NCI-H1436 (cell line): ENCODE results near the gene AP1M1.
"Not testable (repeated sequence)": the region's sequence is repeated elsewhere in the genome, so short reads cannot be mapped to it uniquely, and the experiment has no call there.

ENCODE experiments used
- DNase-seq: peaks from one replicate; lab custom pipeline; 2025; lab: John Stamatoyannopoulos, UW

The AP1M1 gene

GRCh38 chr19:16197622-16198369 lies at the start of gene AP1M1:
AP1M1 (plus strand) TSS chr19:16197911; CDS start chr19:16198027, 116 bp downstream.
- DNase-seq, result peak; percentile 95

GRCh38 chr19:16148443-16149229 lies 49.1 kb upstream of the AP1M1 start:
- no peak for DNase-seq

DNA sequence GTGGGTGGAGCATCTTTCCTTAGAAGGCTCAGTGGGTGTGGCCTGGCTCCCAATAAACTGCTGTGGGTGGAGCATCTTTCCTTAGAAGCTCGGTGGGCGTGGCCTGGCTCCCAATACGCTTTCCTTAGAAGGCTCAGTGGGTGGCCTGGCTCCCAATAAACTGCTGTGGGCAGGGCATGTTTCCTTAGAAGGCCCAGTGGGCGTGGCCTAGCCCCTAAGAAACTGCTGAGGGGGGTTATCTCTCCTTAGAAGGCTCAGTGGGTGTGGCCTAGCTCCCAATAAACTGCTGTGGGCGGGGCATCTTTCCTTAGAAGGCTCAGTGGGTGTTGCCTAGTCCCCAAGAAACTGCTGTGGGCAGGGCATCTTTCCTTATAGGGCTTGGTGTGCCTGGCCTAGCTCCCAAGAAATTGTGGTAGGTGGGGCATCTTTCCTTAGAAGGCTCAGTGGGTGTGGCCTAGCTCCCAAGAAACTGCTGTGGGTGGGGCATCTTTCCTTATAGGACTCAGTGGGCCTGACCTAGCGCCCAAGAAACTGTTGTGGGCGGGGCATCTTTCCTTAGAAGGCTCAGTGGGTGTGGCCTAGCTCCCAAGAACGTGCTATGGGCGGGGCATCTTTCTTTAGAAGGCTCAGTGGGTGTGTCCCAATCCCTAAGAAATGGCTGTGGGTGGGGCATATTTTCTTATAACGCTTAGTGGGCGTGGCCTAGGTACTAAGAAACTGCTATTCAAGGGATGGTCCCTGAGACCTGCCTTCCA lies 44.0 kb upstream of the AP1M1 start:
- no peak for DNase-seq

DNA sequence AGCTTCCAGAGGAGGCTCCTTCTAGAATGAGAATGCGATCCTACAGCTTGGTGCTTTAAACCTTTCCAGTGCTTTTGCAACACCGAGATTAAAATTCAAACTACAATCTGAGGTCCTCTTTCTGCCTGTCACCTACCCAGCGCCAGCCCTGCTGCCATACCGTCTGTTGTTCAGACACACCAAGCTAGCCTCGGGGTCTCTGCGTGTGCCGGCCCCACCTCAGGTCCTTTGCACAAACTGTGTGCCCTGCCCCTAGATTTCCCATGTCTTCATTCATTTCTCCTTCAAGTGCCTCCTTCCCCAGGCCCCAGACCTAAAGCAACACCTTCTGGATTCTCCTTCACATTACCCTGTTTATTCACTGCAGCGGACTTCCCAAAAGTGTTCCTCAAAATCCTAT lies 43.2 kb upstream of the AP1M1 start:
- DNase-seq, result no peak

DNA sequence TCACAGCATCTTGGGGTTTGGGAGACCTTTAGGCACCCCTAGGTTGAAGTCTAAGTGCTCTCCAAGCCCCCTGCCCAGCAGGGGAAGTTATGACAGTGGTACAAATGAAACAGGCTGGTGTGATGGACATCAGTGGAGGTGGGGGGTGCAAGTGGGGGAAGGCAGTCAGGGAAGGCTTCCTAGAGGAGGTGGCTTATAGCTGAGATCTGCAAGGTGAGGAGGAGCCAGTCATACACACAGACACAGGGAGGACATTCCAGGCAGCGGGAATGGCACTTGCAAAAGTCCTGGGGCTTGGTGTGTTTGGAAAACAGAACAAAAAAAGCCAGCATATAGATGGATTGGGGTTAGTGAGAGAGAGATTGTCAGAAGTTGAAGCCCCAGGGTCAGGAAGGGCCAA lies 42.6 kb upstream of the AP1M1 start:
- DNase-seq, result no peak

DNA sequence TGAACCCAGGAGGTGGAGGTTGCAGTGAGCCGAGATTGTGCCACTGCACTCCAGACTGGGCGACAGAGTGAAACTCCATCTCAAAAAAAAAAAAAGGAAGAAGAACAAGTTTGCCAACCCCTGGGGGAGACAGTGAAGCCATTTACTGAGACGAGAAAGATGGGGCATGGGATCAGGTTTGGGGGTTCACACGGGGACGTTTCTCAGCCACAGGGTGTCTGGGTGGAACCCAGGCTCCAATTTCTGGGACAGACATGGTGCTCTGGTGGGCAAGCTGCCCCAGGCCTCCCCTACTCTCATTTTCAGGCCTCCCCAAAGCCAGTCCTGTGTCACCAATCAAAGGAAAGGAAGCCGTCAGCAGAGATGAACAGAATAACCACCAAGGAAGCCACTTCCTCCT lies 40.8 kb upstream of the AP1M1 start:
- DNase-seq, result no peak

GRCh38 chr19:16157601-16158000 lies 40.1 kb upstream of the AP1M1 start:
- DNase-seq, result no peak

DNA sequence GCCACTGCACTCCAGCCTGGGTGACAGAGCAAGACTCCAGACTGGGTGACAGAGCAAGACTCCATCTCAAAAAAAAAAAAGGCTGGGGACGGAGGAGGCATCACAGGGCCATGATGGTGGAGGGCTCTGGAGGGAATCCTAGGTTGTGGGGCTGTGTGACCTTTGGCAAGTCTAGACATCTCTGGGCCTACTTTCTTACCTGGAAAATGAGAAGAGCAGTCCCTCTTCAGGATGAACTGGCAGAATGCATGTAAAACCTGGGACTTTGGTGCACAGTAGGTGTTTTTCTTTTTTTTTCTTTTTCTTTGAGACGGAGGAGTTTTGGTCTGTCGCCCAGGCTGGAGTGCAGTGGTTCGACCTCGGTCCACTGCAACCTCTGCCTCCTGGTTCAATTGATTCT lies 38.1 kb upstream of the AP1M1 start:
- no peak for DNase-seq

DNA sequence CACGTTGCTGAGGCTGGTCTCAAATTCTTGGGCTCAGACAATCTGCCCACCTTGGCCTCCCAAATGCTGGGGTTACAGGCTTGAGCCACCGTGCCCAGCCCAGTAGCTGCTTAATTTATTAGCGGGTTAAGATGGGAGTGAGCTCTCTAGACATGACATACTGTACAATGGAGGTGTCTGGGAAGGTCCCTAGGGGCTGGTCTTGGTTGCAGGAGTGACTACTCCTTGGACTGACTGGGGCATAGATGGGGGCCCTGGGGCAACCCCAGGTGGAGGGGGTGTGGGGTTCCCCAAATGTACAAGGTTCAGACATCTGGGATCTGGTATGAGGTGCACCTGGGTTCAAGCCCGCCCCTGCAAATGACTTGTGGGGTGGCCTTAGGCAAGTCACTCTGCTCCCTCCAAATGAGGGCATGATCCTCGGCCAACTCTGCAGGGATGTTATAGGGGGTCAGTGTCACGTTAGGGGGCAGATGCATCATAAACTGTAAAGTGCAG lies 37.2 kb upstream of the AP1M1 start:
- no peak for DNase-seq

- DNase-seq, result no peak
Measured at GRCh38 chr19:16160943-16161560, 36.7 kb upstream of the AP1M1 start.

GRCh38 chr19:16161840-16162239 lies 35.9 kb upstream of the AP1M1 start:
- DNase-seq, result no peak

GRCh38 chr19:16164222-16164890 lies 33.4 kb upstream of the AP1M1 start:
- no peak for DNase-seq

- DNase-seq, result no peak
Measured at GRCh38 chr19:16166417-16166816, 31.3 kb upstream of the AP1M1 start.

GRCh38 chr19:16167055-16167454 lies 30.7 kb upstream of the AP1M1 start:
- DNase-seq, result no peak

- DNase-seq, result no peak
Measured at GRCh38 chr19:16168465-16169081, 29.1 kb upstream of the AP1M1 start.

- DNase-seq, result no peak
Measured at GRCh38 chr19:16170134-16170533, 27.6 kb upstream of the AP1M1 start.

DNA sequence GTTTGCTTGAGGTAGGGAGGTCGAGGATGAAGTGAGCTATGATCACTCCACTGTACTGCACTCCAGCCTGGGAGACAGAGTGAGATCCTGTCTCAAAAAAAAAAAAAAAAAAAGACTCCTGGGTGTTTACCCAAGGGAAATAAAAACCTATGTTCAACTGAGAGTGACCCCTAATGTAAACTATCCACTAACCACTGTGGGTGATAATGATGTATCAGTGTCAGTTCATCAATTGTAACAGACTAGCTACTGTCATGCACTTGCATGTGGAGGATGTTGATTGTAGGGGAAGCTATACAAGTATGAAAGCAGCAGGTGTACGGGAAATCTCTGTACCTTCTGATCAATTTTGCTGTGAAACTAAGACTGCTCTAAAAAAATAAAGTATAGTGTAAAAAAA lies 21.8 kb upstream of the AP1M1 start:
- DNase-seq, result no peak

DNA sequence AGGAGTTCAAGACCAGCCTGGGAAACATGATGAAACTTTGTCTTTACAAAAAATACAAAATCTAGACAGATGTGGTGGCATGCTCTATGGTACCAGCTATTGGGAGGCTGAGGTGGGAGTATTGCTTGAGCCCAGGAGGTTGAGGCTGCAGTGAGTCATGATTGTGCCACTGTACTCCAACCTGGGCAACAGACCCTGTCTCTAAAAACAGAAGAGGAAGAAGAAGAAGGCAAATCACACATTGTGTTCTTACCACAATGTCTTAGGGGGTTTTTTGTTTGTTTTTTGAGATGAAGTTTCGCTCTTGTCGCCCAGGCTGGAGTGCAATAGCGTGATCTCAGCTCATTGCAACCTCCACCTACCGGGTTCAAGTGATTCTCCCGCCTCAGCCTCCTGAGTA lies 18.8 kb upstream of the AP1M1 start:
- not testable (repeated sequence) for DNase-seq

GRCh38 chr19:16180611-16181010 lies 17.1 kb upstream of the AP1M1 start:
- no peak for DNase-seq

DNA sequence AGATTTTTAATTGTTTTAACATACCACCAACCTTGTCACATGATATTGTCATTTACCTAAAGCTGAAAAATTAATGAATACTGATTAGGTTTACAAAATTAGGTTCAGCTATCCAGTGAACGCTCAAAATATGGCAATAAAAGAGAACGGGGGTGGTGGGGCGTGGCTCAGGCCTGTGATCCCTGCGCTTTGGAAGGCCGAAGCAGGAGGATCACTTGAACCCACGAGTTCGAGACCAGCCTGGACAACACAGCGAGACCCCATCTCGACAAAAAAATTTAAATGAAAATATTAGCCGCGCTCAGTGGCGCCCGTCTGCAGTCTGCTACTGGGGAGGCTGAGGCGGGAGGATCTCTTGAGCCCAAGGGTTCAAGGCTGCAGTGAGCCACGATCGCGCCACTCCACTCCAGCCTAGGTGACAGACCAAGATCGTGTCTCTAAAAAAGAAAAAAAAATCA lies 13.0 kb upstream of the AP1M1 start:
- no peak for DNase-seq
